NOMO-1 (cell line): ENCODE results near the gene EVPL.
"Not testable (repeated sequence)": the region's sequence is repeated elsewhere in the genome, so short reads cannot be mapped to it uniquely, and the experiment has no call there.

ENCODE experiments used
- DNase-seq, 2 experiments: peaks; one replicate each; lab custom pipeline; 2025; ENCODE audit not compliant: unreplicated experiment in 2 of 2; lab: John Stamatoyannopoulos, UW

The EVPL gene

GRCh38 chr17:76027159-76027839 is at the start of gene EVPL:
Gene EVPL, minus strand, starts transcription at chr17:76027306. Its CDS starts 108 bp downstream, at chr17:76027198.
- no peak for DNase-seq

GRCh38 chr17:76076146-76076764 is 49.1 kb upstream of the EVPL start:
- DNase-seq, result no peak

- peak; percentile 47 to 54 for DNase-seq
Observed at GRCh38 chr17:76075364-76076145, 48.4 kb upstream of the EVPL start.

GRCh38 chr17:76074390-76075363 is 47.6 kb upstream of the EVPL start, which contains the start of gene GALR2:
Gene GALR2, plus strand, starts transcription at chr17:76074781. Its CDS starts 103 bp downstream, at chr17:76074884.
- peak in 1 of 2 experiments; percentile 51 for DNase-seq

- peak; percentile 82 to 91 for DNase-seq
Observed at GRCh38 chr17:76072148-76072858, 45.2 kb upstream of the EVPL start, which contains the start of gene SRP68. Gene SRP68, minus strand, starts transcription at chr17:76072517. Its CDS starts 26 bp downstream, at chr17:76072491.

GRCh38 chr17:76071531-76072147 is 44.5 kb upstream of the EVPL start:
- DNase-seq, result no peak

- DNase-seq, result no peak
Observed at GRCh38 chr17:76065775-76066174, 38.7 kb upstream of the EVPL start.

GRCh38 chr17:76063875-76064546 is 36.9 kb upstream of the EVPL start:
- no peak for DNase-seq

GRCh38 chr17:76058264-76058663 is 31.2 kb upstream of the EVPL start:
- not testable (repeated sequence) for DNase-seq

- DNase-seq, result no peak
Observed at GRCh38 chr17:76056882-76057281, 29.8 kb upstream of the EVPL start.

- DNase-seq, result no peak
Observed at GRCh38 chr17:76054112-76054476, 27.0 kb upstream of the EVPL start.

- DNase-seq, result no peak
Observed at GRCh38 chr17:76053246-76054111, 26.4 kb upstream of the EVPL start.

GRCh38 chr17:76051561-76051960 is 24.5 kb upstream of the EVPL start:
- no peak for DNase-seq

GRCh38 chr17:76050538-76051467 is 23.7 kb upstream of the EVPL start:
- DNase-seq, result no peak

GRCh38 chr17:76049836-76050537 is 22.9 kb upstream of the EVPL start:
- DNase-seq, result peak; percentile 32 to 39

GRCh38 chr17:76049239-76049638 is 22.1 kb upstream of the EVPL start:
- DNase-seq, result no peak
